ENCODE measurements around the gene ADGRB3. TPM values are rescaled to one million over a fixed set of nuclear protein-coding genes. Genes with fewer than 3 reads are reported as not detected.

ADGRB3 gene
- total RNA-seq, 1 donor from 2014 or later: not detected

- no peaks in the 10 kb centered on the region for H3K27me3 ChIP-seq (ENCODE audit: control insufficient read depth, insufficient read depth, low read length)
- no peaks in the 10 kb centered on the region for H3K36me3 ChIP-seq (ENCODE audit: control insufficient read depth, insufficient read depth, low read length)
- no peak overlapping the region for H3K4me3 ChIP-seq (ENCODE audit: low read depth, low read length)
- no peak for DNase-seq (ENCODE audit: low read depth)
- no peak for FAIRE-seq
- no peak for TF ChIP-seq CTCF (IDR thresholded peaks at IDR 0.05; ENCODE audit: insufficient read depth, low read length, severe bottlenecking)
These were observed 781.7 kb downstream of the ADGRB3 start for GRCh38 chr6:69416776-69417175.

- no peaks in the 10 kb centered on the region for H3K36me3 ChIP-seq (ENCODE audit: control insufficient read depth, insufficient read depth, low read length)
- DNase-seq (ENCODE audit: low read depth) (no peak), FAIRE-seq (no peak)
- no peak overlapping the region for H3K4me3 ChIP-seq (ENCODE audit: low read depth, low read length)
- no peak for TF ChIP-seq CTCF (IDR thresholded peaks at IDR 0.05; ENCODE audit: insufficient read depth, low read length, severe bottlenecking)
- no peaks in the 10 kb centered on the region for H3K27me3 ChIP-seq (ENCODE audit: control insufficient read depth, insufficient read depth, low read length)
These were observed 786.2 kb downstream of the ADGRB3 start for GRCh38 chr6:69421269-69421668.

GRCh38 chr6:69422020-69422419 lies 786.9 kb downstream of the ADGRB3 start:
- no peaks in the 10 kb centered on the region for H3K36me3 ChIP-seq (ENCODE audit: control insufficient read depth, insufficient read depth, low read length)
- no peaks in the 10 kb centered on the region for H3K27me3 ChIP-seq (ENCODE audit: control insufficient read depth, insufficient read depth, low read length)
- FAIRE-seq: no peak
- H3K4me3 ChIP-seq (ENCODE audit: low read depth, low read length): no peak overlapping the region
- TF ChIP-seq CTCF (IDR thresholded peaks at IDR 0.05; ENCODE audit: insufficient read depth, low read length, severe bottlenecking): no peak
- no peak for DNase-seq (ENCODE audit: low read depth)

GRCh38 chr6:69422475-69422874 lies 787.4 kb downstream of the ADGRB3 start:
- no peak for FAIRE-seq
- H3K36me3 ChIP-seq (ENCODE audit: control insufficient read depth, insufficient read depth, low read length): no peaks in the 10 kb centered on the region

GRCh38 chr6:69423785-69424184 lies 788.7 kb downstream of the ADGRB3 start:
- TF ChIP-seq CTCF (IDR thresholded peaks at IDR 0.05; ENCODE audit: insufficient read depth, low read length, severe bottlenecking): no peak
- Histone ChIP-seq H3K4me3 (ENCODE audit: low read depth, low read length) (no peak overlapping the region), H3K36me3 (ENCODE audit: control insufficient read depth, insufficient read depth, low read length) (no peaks in the 10 kb centered on the region), H3K27me3 (ENCODE audit: control insufficient read depth, insufficient read depth, low read length) (no peaks in the 10 kb centered on the region)
- DNase-seq (ENCODE audit: low read depth) (no peak), FAIRE-seq (no peak)

More at GRCh38 chr6:69422475-69422874, 787.4 kb downstream of the ADGRB3 start:
- no peak for DNase-seq (ENCODE audit: low read depth)
- H3K27me3 ChIP-seq (ENCODE audit: control insufficient read depth, insufficient read depth, low read length): no peaks in the 10 kb centered on the region
- TF ChIP-seq CTCF (IDR thresholded peaks at IDR 0.05; ENCODE audit: insufficient read depth, low read length, severe bottlenecking): no peak
- H3K4me3 ChIP-seq (ENCODE audit: low read depth, low read length): no peak overlapping the region

GRCh38 chr6:69424581-69424980 lies 789.5 kb downstream of the ADGRB3 start:
- Histone ChIP-seq H3K27me3 (ENCODE audit: control insufficient read depth, insufficient read depth, low read length) (no peaks in the 10 kb centered on the region), H3K4me3 (ENCODE audit: low read depth, low read length) (no peak overlapping the region), H3K36me3 (ENCODE audit: control insufficient read depth, insufficient read depth, low read length) (no peaks in the 10 kb centered on the region)
- TF ChIP-seq CTCF (IDR thresholded peaks at IDR 0.05; ENCODE audit: insufficient read depth, low read length, severe bottlenecking): no peak
- FAIRE-seq (no peak), DNase-seq (ENCODE audit: low read depth) (no peak)

Measured in bronchial epithelial cell (primary cell).